NCI-H146 treated with DMSO at 0.1 percent for 48 hours (cell line): Measurements from ENCODE around the gene ELMO2.

Experiments
- DNase-seq: peaks from one replicate; lab custom pipeline; 2025; ENCODE audit not compliant: unreplicated experiment; lab: John Stamatoyannopoulos, UW

The ELMO2 gene, protein sequence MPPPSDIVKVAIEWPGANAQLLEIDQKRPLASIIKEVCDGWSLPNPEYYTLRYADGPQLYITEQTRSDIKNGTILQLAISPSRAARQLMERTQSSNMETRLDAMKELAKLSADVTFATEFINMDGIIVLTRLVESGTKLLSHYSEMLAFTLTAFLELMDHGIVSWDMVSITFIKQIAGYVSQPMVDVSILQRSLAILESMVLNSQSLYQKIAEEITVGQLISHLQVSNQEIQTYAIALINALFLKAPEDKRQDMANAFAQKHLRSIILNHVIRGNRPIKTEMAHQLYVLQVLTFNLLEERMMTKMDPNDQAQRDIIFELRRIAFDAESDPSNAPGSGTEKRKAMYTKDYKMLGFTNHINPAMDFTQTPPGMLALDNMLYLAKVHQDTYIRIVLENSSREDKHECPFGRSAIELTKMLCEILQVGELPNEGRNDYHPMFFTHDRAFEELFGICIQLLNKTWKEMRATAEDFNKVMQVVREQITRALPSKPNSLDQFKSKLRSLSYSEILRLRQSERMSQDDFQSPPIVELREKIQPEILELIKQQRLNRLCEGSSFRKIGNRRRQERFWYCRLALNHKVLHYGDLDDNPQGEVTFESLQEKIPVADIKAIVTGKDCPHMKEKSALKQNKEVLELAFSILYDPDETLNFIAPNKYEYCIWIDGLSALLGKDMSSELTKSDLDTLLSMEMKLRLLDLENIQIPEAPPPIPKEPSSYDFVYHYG

DNA sequence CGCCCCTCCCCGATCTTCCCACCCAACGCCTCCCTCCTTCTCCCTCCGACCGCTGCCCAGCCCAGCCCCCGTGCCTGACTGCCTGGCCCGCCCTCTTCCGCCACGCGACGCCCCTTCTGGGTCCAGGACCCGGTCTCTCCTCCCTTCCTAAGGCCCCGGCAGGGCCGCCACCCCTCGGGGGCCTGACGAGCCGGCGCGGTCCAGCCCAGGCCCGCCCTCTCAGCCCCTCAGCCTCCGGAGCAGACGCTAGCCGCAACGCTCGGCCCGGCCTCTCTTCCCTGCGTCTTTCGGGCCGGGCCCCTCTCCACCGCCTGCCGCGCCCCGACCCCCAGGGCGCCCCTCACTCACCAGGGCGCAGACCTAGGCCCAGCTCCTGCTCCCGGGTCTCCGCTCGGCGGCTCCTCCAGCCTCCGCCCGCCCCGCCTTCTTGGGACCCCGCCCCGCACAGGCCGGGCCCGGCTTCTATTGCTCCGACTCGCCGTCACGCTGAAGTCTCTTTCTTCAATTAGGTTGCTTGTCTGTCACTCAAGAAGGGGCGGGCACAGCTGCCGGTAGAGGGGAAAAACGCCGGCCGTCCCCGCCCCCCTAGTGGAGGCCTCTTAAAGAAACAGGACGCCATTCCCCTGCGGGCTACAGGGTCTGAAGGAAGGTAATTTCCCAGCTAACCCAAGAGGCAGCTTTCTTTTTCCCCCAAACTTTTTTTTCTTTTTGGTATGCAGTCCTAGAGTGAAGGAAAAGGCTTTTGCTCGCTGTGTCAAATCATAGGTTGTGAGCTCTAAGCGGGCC is at the start of gene ELMO2:
Gene ELMO2, minus strand, starts transcription at position 416 of the 786 bp plus-strand sequence. CDS start 12,133 bp downstream, outside the sequence.
- DNase-seq: peak; percentile 99

DNA sequence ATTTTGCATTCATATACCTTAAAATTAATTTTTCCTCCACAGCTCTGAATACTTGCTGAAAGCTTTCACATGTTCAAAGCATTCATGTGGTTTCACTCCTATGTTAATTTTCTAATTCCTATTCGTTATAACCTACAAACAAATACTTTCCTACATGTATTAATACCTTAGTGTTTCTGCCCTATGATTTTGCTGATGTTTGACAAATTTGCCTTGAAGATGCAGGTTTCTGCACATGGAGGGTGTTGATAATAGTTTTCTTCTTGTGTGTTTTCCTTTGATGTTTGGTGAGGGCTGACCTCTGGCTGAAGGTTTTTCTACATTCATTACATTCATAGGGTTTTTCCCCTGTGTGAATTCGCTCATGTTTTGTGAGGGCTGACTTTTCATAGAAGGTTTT is 49.3 kb upstream of the ELMO2 start:
- no peak for DNase-seq

DNA sequence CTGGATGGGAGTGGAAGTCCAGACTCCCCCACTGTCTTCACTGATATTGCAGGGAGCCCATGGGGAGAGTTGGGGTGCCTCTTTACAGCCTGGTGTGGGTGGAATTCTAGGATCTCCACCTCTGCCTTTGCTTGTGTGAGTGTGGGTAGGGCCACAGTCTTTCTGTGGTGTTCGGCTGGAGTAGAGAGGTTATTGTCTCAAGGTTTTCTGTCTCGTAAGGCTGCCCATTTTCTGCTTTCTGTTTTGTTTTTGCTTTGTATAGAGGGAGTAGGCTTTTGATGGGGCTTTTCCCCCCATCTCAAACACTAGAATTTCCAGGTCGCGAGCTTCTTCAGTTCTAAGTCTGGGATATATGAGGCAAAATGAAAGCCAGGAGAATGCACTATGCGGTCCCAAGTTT is 40.4 kb upstream of the ELMO2 start:
- DNase-seq: no peak

DNA sequence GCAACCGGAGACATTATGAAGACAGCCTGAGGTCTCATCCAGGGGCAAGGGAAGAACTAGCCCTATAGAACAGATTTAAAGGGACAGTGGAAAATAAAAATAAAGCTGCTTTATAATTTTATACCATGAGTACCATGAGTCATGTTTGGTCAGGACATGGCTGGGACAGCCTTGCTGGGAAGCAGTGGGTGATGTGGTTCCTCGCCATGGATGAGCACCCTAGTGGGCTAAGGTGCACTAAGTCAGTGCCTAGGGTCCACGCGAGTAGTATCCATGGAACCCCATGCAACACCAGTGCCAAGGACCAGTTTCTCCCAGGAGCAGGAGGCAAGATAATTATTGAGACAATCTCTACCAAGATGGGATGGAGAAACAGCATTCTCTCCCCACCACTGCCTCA is 33.4 kb upstream of the ELMO2 start:
- DNase-seq: no peak

DNA sequence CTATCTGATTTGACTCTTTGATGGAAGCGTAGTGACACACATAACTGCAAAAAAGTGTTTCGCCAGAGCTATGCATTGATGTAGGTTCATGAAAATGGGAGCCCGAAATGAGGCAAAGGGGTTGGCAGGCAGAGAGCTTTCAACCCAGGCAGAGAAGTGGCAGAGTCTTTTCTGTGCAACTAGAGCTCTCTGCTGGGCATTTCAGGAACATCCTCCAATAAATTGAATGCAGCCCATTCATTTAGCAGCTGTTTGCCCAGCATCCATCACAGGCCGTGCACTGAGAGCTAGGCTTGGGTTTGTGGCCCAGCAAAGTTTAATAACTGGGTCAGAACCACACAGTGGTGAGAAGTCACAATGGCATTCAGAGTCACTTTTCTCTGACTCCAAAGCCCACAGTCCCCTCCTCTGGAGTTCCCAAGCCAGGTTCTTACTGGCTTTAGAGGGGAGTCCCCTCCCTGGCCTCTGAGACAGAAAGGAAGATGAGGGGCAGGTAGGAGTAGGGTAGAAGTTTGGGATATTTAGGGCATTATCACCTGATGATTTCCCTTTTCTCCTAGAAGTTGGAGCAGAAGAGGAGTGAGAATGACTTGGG is 31.8 kb upstream of the ELMO2 start:
- peak; percentile 65 for DNase-seq

DNA sequence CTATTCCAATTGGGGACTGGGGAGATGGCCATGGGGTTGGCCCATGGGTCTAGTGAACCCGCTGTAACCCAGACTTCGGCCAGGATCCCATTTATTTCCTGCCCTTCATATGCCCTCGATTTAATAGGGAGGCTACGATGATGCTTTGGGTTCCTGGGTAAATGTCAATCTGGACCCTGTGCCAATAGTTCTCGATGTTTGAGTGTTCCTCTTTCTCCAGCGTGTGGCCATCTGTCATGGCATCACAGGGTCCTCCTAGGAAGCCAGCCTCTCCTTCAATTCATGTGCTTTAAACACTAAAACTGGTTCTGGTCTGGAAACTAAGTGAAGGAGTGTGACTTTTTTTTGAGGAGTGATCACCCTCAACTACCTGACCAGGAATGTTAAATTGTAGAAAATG is 28.7 kb upstream of the ELMO2 start:
- no peak for DNase-seq

DNA sequence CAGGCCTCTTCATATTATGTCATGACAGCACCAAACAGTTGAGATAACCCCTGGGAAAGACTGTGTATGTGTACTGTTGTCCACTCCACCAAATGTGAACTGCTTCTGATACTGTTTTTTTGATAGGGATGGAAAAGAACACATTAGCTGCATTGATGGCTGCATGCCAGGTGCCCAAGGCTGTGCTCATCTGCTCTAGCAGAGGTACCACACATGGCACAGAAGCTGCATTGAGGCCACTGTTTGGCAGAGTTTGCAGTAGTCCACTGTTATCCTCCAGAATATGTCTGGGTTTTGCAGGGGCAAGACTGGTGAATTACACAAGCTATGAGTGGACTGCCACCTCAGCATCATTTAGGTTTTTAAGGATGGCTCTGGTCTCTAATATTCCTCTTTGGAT is 28.2 kb upstream of the ELMO2 start:
- DNase-seq: no peak

DNA sequence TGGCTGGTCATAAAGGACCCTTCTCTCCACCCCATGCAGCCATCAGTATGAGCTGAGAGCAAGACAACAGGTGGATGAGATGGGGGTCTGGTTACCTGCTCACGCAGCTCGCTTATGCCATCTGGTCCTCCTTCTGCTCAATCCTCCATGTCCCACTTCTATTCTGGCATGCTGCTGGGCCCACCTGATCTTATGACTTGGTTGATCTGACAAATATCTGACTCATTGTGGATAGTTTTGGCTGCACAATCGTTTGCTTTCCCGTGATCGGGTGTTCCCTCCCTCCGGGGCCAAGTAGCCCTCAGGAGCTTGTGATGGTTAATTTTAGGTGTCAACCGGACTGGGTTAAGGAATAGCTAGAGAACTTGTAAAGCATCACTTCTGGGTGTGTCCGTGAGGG is 26.6 kb upstream of the ELMO2 start:
- DNase-seq: no peak

DNA sequence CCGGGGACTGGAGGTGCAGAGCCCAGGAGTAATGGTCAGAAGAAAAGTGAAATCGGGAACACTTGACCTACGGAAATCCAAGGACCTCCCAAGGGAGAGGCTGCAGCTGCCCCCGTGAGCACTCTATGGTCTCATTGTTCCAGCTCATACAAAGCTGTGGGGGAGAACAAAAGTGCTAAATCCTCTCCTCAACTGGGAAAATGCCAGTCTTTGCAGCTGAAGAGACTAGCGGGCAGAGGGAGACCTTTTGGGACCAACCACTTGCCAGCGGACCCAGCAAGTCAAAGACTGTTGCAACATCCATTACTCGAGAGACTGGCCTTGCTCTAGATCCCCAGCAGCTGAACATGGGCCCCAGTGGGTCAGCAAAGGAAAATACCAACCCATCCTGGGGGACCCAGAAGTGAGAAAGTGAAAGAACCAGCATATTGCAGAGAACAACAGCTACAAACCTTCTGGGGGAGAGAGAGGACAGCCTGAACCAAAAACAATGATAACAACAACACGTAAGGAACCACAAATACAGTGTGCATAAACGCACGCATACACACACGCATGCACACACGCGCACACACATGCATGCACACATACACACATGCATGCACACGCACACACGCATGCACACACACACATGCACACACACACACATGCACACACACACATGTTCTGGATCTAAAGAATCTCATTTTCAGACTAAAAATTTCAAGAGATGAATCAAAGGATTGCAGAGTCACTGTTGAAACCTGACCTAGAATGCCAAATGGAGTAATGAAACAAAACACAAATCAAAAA is 24.7 kb upstream of the ELMO2 start:
- no peak for DNase-seq

DNA sequence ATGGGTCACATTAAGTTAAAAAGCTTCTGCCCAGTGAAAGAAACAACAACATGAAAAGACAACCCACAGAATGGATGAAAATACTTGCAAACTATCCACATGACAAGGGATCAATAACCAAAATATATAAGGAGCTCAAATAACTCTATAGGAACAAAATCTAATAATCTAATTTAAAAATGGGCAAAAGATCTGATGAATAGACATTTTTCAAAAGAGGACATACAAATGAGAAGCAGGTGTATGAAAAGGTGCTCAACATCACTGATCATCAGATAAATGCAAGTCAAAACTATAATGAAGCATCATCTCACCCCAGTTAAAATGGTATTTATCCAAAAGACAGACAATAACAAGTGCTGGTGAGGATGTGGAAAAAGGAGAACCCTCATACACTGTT is 21.0 kb upstream of the ELMO2 start:
- DNase-seq: no peak

DNA sequence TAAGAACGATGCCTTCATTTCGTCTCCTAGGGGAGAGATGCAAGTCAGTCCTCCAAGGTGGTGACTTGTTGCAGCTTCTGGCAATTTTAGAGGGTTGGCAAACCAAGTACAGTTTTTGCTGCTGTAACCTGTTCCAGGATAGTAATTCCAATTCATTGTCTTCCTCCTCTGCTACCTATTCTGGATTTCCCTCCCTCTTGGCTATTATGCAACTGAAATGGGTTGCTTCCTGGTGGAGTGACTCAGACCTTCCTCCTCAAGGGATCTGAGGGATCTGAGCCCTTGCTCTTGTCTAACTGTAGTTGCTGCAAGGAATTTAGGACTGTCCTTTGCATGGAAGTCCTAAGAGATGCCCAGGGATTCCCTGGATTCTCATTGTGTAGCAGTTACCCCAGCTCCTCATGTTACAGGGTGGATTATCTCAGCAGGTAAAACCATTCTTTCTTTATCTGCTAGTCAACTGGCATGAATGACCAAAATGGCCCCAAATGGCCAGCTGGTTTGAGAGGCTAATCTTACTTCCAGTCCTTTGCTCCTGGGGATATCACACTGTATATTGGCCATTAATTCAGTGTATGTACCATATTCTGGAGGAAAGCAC is 17.6 kb upstream of the ELMO2 start:
- DNase-seq: peak; percentile 61

DNA sequence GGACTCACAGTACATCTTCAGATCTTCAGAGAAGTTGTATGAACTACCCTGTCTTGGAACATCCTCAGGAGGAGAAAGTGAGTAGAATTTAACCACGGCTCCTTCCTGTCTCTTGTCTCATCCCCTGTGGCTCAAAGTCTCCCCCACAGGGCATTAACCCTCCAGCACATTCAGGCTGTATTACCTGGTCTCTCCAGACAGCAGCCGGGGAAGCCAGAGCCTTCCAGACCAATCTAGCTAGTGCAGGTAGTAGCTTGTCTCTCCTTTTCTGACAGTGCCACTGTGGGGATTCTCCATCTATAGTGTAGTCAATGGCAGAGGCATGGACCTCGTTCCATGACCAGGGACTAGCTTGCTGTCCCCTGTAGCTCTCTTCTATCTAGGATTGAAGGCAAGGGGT is 16.9 kb upstream of the ELMO2 start:
- no peak for DNase-seq

DNA sequence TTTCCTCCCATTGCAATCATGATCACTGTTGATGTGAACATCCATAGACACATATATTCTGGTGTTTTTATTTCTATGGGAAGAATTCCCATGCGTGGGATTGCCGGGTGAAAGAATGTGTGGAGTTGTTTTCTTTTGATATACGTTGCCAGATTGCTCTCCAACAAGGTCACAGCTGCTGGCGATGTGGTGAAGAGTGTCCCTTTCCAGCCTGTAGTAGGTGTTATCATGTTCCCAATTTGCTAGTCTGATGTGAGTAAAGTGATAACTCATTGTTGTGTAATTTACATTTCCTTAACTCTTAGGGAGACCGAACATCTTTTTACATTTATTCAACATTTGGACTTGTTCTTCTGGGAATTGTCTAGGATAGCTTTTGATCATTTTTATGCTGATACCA is 14.5 kb upstream of the ELMO2 start:
- DNase-seq: no peak

DNA sequence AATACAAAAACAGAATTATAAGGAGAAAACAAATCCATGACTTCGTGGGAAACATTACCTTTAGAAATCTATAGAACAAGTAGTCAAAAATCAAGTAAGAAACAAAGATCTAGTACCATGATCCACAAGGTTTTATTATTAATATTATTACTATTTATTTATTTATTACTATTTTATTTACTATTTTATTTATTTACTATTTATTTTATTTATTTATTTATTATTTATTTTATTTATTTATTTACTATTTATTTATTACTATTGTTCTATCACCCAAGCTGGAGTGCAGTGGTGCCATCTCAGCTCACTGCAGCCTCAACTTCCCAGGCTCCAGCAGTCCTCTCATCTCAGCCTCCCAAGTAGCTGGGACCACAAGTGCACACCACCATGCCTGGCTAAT is 13.5 kb upstream of the ELMO2 start:
- no peak for DNase-seq

DNA sequence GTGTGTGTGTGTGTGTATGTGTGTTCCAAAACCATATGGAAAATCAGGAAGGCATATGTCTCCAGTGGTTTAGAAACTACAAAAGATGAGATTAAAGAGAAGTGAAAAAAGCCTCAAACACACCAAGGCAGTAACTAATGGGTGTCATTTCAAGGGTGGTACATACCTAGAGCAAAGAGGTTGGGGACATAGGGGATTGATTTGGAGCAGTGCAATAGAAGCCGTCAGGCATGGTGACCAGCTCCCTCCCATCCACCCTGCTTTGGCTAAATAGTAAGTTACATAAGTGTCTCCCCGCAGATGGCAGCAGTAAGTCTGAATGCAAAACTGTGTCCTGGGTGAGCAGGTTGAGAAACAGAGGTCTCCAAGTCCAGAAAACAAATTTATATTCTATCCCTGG is 10.4 kb upstream of the ELMO2 start:
- no peak for DNase-seq

DNA sequence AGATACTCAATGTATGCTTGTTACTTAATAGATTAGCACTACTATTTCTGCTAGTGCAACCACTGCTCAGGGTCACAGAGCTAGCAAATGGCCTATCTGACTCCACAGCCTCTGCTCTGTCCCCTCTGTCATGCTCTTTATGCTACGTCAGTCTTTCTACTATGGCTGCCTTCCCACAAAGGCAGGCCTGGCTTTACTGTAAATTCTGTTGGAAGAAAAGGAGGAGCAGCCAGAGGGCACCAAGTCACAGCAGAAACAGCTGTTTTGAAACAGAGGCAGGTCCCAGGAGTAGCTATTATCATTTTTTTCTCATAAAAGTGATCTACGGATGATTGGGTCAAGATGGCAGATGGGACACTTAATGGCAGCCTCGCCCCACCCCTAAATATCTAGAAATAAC is 10.0 kb upstream of the ELMO2 start:
- DNase-seq: no peak

DNA sequence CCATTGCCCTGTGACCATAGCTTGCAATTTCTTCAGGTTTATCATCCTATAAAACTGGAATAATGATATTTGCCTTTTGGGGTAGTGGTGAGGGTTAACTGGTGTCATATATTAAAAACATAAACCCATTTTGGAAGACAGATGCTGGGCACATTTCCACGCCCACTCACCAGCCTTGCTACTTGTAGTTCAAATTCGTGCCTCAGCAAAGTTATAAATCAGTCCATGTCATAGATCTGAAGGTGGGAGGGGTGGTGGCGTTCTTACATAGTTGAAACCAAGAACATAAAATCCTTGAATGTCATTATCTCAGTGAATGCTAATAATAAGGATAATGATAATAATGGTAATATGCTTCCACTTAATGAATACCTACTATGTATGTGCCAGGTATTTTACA is 9.4 kb upstream of the ELMO2 start:
- no peak for DNase-seq

DNA sequence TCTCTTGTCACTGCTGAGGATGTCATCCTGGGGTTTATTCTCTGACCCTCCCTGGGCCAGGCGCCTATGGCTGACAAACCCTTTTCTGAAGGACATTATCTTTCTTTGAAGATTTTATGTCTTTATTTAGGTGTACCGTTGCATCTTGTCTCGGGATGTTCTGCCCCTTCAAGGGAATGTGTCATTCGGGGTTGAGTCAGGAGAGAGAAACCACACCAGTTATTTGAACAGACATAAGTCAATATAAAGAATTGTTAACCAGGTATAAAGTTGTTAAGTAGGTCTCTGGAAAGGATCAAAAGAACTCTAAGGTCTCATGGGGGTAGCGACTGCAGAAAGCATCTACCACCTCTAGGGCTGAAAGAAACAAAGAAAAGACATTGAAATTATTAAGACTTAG is 8.2 kb upstream of the ELMO2 start:
- no peak for DNase-seq

DNA sequence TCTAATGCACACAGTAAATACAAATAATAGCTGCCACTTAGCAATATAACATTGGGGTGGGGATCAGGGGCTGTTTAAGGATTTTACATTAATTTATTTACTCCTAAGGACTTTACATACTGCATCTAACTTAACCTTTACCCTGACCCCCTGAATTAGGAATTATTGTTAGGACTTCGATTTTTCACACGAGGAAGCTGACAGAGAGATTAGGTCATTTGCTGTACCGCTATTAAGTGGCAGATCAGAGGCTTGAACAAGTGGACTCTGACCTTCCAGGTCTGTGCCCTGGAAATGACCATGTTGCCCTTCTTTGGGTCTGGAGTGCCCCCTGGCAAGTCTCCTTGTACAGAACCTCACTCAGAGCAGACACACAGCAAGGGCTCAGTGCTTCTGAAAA is 5.2 kb upstream of the ELMO2 start:
- no peak for DNase-seq

DNA sequence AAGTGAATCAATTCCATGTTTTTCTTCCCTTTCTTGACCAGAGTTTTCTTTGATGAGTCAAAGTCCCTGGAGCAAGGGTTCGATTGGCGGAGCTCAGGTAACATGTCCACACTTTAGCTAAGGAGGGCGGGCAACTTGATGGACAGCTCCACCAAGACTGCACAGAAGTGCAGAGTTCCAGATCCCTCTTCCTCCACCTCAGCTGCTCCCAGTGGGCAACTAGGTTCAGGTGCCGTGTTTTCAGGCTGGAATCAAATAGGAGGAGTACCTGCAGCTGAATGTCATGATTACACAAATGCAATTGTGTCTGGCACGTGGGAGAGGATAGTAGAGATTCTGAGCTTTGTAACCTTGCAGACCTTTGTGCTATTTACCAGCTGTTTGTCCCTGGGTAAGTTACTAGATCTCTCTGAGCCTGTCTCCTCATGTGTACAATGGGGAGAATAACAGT is 1.9 kb upstream of the ELMO2 start:
- DNase-seq: no peak
